Endodermal cell (in vitro differentiated cells): ENCODE results near the gene TXNDC11. TPM values are rescaled to one million over a fixed set of nuclear protein-coding genes. Genes with fewer than 3 reads are reported as not detected.
"Not testable (repeated sequence)": the region's sequence is repeated elsewhere in the genome, so short reads cannot be mapped to it uniquely, and the experiment has no call there.

ENCODE experiments used
- DNase-seq: peaks from one replicate; pipeline ENCODE4 v3.0.0-alpha.2; 2017
- H3K27ac ChIP-seq: 2 replicates; pipeline ENCODE4 v1.5.1; 2013; ENCODE audit warnings: mild to moderate bottlenecking, low read depth, low read length, moderate library complexity
- H3K27me3 ChIP-seq: 2 replicates; pipeline ENCODE4 v1.6.1; 2013; ENCODE audit warnings: mild to moderate bottlenecking, low read length, moderate library complexity; ENCODE audit not compliant: insufficient read depth, control insufficient read depth, poor library complexity, severe bottlenecking
- H3K36me3 ChIP-seq: 2 replicates; pipeline ENCODE4 v1.7.0; 2013; ENCODE audit warnings: mild to moderate bottlenecking, low read length, moderate library complexity; ENCODE audit not compliant: control insufficient read depth, insufficient read depth
- H3K4me1 ChIP-seq: one replicate; pipeline ENCODE4 v1.7.0; 2013; ENCODE audit warnings: low read length; ENCODE audit not compliant: control insufficient read depth, insufficient read depth
- H3K4me3 ChIP-seq: 2 replicates; pipeline ENCODE4 v1.5.1; 2013; ENCODE audit warnings: mild to moderate bottlenecking, low read length, moderate library complexity
- H3K9ac ChIP-seq: 2 replicates; pipeline ENCODE4 v1.6.1; 2013; ENCODE audit warnings: mild to moderate bottlenecking, low read length, moderate library complexity; ENCODE audit not compliant: poor library complexity, severe bottlenecking; ENCODE audit errors: extremely low read depth
- H3K9me3 ChIP-seq: 2 replicates; pipeline ENCODE4 v1.6.1; 2013; ENCODE audit warnings: mild to moderate bottlenecking, low read length, moderate library complexity; ENCODE audit not compliant: control insufficient read depth
- H3K27ac Mint-ChIP-seq: 2 replicates; pipeline ENCODE4 v1.8.0; 2020; ENCODE audit warnings: mixed read lengths
- H3K27me3 Mint-ChIP-seq: 2 replicates; pipeline ENCODE4 v1.8.0; 2021; ENCODE audit warnings: mild to moderate bottlenecking, mixed read lengths; ENCODE audit not compliant: insufficient read depth
- H3K36me3 Mint-ChIP-seq: 2 replicates; pipeline ENCODE4 v1.8.0; 2020; ENCODE audit warnings: low read depth, mixed read lengths
- H3K4me1 Mint-ChIP-seq: 2 replicates; pipeline ENCODE4 v1.8.0; 2020; ENCODE audit warnings: mixed read lengths
- H3K4me3 Mint-ChIP-seq: 2 replicates; pipeline ENCODE4 v1.8.0; 2020; ENCODE audit warnings: mild to moderate bottlenecking, moderate library complexity, mixed read lengths
- H3K9me3 Mint-ChIP-seq: 2 replicates; pipeline ENCODE4 v1.8.0; 2020; ENCODE audit warnings: mild to moderate bottlenecking, mixed read lengths
- WGBS, 2 experiments: methylation state at CpG; one replicate each; pipeline versions ENCODE4 v1.1.5 to v1.1.7; 2013; ENCODE audit warnings: missing lambda C conversion rate in 2 of 2, mixed read lengths in 1 of 2; ENCODE audit not compliant: insufficient coverage in 1 of 2, insufficient read length in 1 of 2; 5-methylcytosine and 5-hydroxymethylcytosine counted together
- total RNA-seq, 2 donors: library from RNA; stranded (reverse); fragmentation: NEBNext Ultra II Directional in 1 of 2; extraction: Animal tissue kit (Norgen Biotek cat#: 25700) in 1 of 2; gene quantifications; 2 replicates in 1 of 2; 3 replicates in 1 of 2; pipeline ENCODE4 v1.2.1, GENCODE V29; 2021
- TF ChIP-seq, protein P1 (sequence below): fragments of 200-600 bp; sonication (generic); conservative IDR thresholded peaks from 2 replicates; pipeline ENCODE4 v1.5.0; 2021; ENCODE audit warnings: antibody characterized with exemption, mild to moderate bottlenecking

The TXNDC11 gene
- total RNA-seq, 2 donors from 2014 or later, result 16.4 to 20.8 TPM

DNA sequence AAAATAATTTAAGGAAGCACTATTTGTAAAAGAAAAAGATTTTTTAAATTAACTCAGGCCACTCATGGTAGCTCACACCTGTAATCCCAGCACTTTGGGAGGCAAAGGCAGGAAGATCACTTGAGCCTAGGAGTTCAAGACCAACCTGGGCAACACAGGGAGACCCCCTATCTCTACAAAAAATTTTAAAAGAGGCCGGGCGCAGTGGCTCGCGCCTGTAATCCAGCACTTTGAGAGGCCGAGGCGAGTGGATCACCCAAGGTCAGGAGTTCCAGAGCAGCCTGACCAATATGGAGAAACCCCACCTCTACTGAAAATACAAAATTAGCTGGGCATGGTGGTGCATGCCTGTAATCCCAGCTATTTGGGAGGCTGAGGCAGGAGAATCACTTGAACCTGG is 41.7 kb upstream of the TXNDC11 start:
- not testable (repeated sequence) for H3K9me3 ChIP-seq, H3K27me3 Mint-ChIP-seq, H3K4me3 Mint-ChIP-seq, H3K27ac Mint-ChIP-seq, H3K27ac ChIP-seq, H3K9me3 Mint-ChIP-seq, DNase-seq, H3K4me3 ChIP-seq, H3K9ac ChIP-seq, H3K27me3 ChIP-seq
- Histone ChIP-seq H3K36me3 (peaks cover 20% of the 10 kb centered on the region), H3K4me1 (peaks cover 11% of the 10 kb centered on the region)
- Mint-ChIP-seq H3K36me3 (peaks cover 13% of the 10 kb centered on the region), H3K4me1 (peaks cover 26% of the 10 kb centered on the region)
- WGBS, 2 experiments, result 92 to 95% methylated on average over 2 to 6 of the region's 6 CpGs

DNA sequence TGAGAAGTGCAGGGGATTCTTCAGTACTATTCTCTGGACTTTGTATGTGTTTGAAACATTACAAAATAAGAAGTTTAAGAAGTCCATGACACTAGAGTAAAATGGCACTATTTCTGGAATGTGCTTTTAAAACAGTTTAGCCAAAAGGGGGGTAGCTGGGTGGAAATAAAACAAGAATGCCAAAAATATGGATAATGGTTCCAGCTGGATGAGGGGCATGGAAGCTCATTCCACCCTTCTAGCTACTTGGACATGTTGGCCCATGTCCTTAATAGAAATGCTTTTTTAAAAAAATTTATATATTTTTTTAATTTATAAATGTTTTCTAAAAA is 41.3 kb upstream of the TXNDC11 start:
- Mint-ChIP-seq H3K9me3 (no peaks in the 10 kb centered on the region), H3K27me3 (no peaks in the 10 kb centered on the region), H3K36me3 (peaks cover 15% of the 10 kb centered on the region), H3K4me1 (peaks cover 26% of the 10 kb centered on the region), H3K4me3 (no peak overlapping the region), H3K27ac (peak overlapping the region; percentile 26)
- peaks cover 24% of the 10 kb centered on the region for H3K36me3 ChIP-seq
- no peak for DNase-seq
- H3K27ac ChIP-seq, result no peak overlapping the region
- H3K9ac ChIP-seq, result no peak overlapping the region
- no peaks in the 10 kb centered on the region for H3K27me3 ChIP-seq
- no peaks in the 10 kb centered on the region for H3K9me3 ChIP-seq
- no peak overlapping the region for H3K4me3 ChIP-seq
- H3K4me1 ChIP-seq, result peaks cover 11% of the 10 kb centered on the region
- TF ChIP-seq, protein P1, sequence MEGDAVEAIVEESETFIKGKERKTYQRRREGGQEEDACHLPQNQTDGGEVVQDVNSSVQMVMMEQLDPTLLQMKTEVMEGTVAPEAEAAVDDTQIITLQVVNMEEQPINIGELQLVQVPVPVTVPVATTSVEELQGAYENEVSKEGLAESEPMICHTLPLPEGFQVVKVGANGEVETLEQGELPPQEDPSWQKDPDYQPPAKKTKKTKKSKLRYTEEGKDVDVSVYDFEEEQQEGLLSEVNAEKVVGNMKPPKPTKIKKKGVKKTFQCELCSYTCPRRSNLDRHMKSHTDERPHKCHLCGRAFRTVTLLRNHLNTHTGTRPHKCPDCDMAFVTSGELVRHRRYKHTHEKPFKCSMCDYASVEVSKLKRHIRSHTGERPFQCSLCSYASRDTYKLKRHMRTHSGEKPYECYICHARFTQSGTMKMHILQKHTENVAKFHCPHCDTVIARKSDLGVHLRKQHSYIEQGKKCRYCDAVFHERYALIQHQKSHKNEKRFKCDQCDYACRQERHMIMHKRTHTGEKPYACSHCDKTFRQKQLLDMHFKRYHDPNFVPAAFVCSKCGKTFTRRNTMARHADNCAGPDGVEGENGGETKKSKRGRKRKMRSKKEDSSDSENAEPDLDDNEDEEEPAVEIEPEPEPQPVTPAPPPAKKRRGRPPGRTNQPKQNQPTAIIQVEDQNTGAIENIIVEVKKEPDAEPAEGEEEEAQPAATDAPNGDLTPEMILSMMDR, result no peak

- 81 to 90% methylated on average over 3 to 4 of the region's 5 CpGs for WGBS, 2 experiments
- Histone ChIP-seq H3K9me3 (no peaks in the 10 kb centered on the region), H3K4me3 (no peak overlapping the region), H3K27ac (no peak overlapping the region), H3K36me3 (peaks cover 28% of the 10 kb centered on the region), H3K9ac (no peak overlapping the region), H3K4me1 (peaks cover 11% of the 10 kb centered on the region), H3K27me3 (no peaks in the 10 kb centered on the region)
- DNase-seq, result no peak
- peaks cover 26% of the 10 kb centered on the region for H3K4me1 Mint-ChIP-seq
- peak overlapping the region; percentile 26 for H3K27ac Mint-ChIP-seq
- TF ChIP-seq, protein P1, result no peak
- no peaks in the 10 kb centered on the region for H3K27me3 Mint-ChIP-seq
- peaks cover 14% of the 10 kb centered on the region for H3K36me3 Mint-ChIP-seq
- no peak overlapping the region for H3K4me3 Mint-ChIP-seq
- H3K9me3 Mint-ChIP-seq, result no peaks in the 10 kb centered on the region
These were observed 40.8 kb upstream of the TXNDC11 start for GRCh38 chr16:11783319-11784037.

DNA sequence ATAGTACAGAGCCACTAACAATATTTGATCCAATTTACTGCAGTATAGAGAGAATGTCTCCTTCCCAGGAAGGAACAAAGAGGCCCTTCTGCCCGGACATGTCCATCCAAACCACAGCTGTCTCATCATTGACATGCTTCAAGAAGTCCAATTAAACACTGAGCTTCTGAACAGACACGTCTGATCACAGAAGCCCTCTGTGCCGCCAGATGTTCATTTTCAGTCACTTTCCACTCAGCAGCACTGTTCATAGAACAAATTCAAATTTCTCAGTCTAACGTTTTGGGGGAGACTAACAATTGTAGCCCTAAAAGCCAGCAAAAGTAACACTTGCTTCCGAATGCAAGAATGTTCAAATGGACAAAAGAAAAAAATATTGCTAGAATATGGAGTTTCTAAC is 39.1 kb upstream of the TXNDC11 start:
- DNase-seq, result no peak
- Mint-ChIP-seq H3K27ac (peak overlapping the region; percentile 42), H3K27me3 (no peaks in the 10 kb centered on the region), H3K4me1 (peaks cover 21% of the 10 kb centered on the region), H3K9me3 (no peaks in the 10 kb centered on the region), H3K4me3 (no peak overlapping the region), H3K36me3 (peaks cover 18% of the 10 kb centered on the region)
- TF ChIP-seq, protein P1, result no peak
- 81 to 91% methylated on average over 3 to 5 of the region's 5 CpGs for WGBS, 2 experiments
- Histone ChIP-seq H3K9ac (no peak overlapping the region), H3K9me3 (no peaks in the 10 kb centered on the region), H3K27ac (peak overlapping the region; percentile 40), H3K4me1 (peaks cover 11% of the 10 kb centered on the region), H3K4me3 (no peak overlapping the region), H3K27me3 (no peaks in the 10 kb centered on the region), H3K36me3 (peaks cover 44% of the 10 kb centered on the region)
